ENCODE measurements around the gene TMEM158.

GRCh38 chr3:45186871-45187270, 39.2 kb downstream of the TMEM158 start:
- TF ChIP-seq EP300 (IDR thresholded peaks at IDR 0.05; ENCODE audit: borderline replicate concordance) (no peak), MAX (IDR thresholded peaks at IDR 0.05) (no peak)
